Glutamatergic neuron (in vitro differentiated cells): Measurements from ENCODE around the gene SH3D21. TPM values are rescaled to one million over a fixed set of nuclear protein-coding genes. Genes with fewer than 3 reads are reported as not detected.

Experiments used
- DNase-seq: peaks from one replicate; pipeline ENCODE4 v3.0.0; 2022
- H3K27ac Mint-ChIP-seq: one replicate; pipeline ENCODE4 v1.8.0; 2020; ENCODE audit warnings: mild to moderate bottlenecking, mixed read lengths, inconsistent platforms; ENCODE audit not compliant: unreplicated experiment
- H3K27me3 Mint-ChIP-seq: one replicate; pipeline ENCODE4 v1.8.0; 2020; ENCODE audit warnings: mild to moderate bottlenecking, moderate library complexity, mixed read lengths, inconsistent platforms; ENCODE audit not compliant: unreplicated experiment
- H3K36me3 Mint-ChIP-seq: one replicate; pipeline ENCODE4 v1.8.0; 2020; ENCODE audit warnings: mild to moderate bottlenecking, mixed read lengths, inconsistent platforms; ENCODE audit not compliant: unreplicated experiment
- H3K4me1 Mint-ChIP-seq: one replicate; pipeline ENCODE4 v1.8.0; 2020; ENCODE audit warnings: mild to moderate bottlenecking, low read depth, mixed read lengths, inconsistent platforms; ENCODE audit not compliant: unreplicated experiment
- H3K4me3 Mint-ChIP-seq: one replicate; pipeline ENCODE4 v1.8.0; 2020; ENCODE audit warnings: mild to moderate bottlenecking, mixed read lengths, inconsistent platforms; ENCODE audit not compliant: unreplicated experiment
- H3K9me3 Mint-ChIP-seq: one replicate; pipeline ENCODE4 v1.8.0; 2020; ENCODE audit warnings: mild to moderate bottlenecking, moderate library complexity, mixed read lengths, inconsistent platforms; ENCODE audit not compliant: unreplicated experiment
- total RNA-seq: library from RNA; stranded (reverse); fragmentation: NEBNext Ultra II Directional; extraction: Animal tissue kit (Norgen Biotek cat#: 25700); gene quantifications from one replicate; pipeline ENCODE4 v1.2.1, GENCODE V29; 2021; ENCODE audit not compliant: unreplicated experiment
- TF ChIP-seq, protein P1 (sequence below): fragments of 200-600 bp; sonication (generic); IDR thresholded peaks from one replicate; pipeline ENCODE4 v1.5.0; 2021; ENCODE audit not compliant: partially characterized antibody, unreplicated experiment

Gene SH3D21
- total RNA-seq, 1 donor from 2014 or later = 11.8 TPM

DNA sequence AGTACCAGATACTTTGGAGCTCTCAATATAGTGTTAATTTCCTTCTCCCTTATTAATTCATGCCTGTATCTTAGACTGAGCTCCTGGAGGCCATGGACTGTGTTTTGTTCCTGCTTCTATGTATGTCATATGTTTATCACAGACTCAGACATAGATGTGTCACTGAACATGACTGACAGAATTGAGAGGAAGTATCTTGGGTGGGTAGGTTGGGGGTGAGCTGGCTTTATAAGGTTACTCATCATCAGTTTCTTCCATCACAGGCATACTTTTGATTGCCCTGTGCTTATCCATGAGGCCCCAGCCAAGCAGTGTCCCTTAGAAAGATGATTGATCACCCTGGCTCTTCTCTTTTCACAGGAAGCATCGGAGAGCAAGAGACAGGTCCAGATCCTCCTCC is 5.6 kb upstream of the SH3D21 start:
- H3K27ac Mint-ChIP-seq = peak overlapping the region; percentile 19
- no peak overlapping the region for H3K4me3 Mint-ChIP-seq
- peaks cover 2% of the 10 kb centered on the region for H3K27me3 Mint-ChIP-seq
- peaks cover 5% of the 10 kb centered on the region for H3K9me3 Mint-ChIP-seq
- H3K36me3 Mint-ChIP-seq = peaks cover 3% of the 10 kb centered on the region
- H3K4me1 Mint-ChIP-seq = peaks cover 10% of the 10 kb centered on the region
- TF ChIP-seq, protein P1, sequence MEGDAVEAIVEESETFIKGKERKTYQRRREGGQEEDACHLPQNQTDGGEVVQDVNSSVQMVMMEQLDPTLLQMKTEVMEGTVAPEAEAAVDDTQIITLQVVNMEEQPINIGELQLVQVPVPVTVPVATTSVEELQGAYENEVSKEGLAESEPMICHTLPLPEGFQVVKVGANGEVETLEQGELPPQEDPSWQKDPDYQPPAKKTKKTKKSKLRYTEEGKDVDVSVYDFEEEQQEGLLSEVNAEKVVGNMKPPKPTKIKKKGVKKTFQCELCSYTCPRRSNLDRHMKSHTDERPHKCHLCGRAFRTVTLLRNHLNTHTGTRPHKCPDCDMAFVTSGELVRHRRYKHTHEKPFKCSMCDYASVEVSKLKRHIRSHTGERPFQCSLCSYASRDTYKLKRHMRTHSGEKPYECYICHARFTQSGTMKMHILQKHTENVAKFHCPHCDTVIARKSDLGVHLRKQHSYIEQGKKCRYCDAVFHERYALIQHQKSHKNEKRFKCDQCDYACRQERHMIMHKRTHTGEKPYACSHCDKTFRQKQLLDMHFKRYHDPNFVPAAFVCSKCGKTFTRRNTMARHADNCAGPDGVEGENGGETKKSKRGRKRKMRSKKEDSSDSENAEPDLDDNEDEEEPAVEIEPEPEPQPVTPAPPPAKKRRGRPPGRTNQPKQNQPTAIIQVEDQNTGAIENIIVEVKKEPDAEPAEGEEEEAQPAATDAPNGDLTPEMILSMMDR = no peak
- no peak for DNase-seq

DNA sequence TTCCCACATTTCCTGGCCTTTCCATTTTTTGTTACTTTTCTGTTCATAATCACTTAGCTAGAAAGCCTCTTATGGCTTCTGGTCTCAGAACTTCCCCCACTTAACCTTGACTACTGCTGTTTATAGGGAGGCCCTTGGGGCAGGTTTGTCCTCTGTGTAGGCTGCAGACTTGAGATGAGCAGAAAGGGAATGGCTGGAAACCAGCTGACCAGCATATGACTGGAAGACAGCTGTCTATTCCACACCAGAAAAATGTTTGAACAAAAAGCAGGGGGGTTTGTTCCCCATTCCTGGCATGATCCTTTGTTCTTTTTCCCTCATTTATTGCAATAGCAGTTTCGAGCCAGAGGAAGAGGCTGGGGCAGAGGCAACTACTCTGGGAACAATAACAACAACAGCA is 4.9 kb upstream of the SH3D21 start:
- Mint-ChIP-seq H3K4me1 (peaks cover 10% of the 10 kb centered on the region), H3K9me3 (peaks cover 5% of the 10 kb centered on the region), H3K27me3 (peaks cover 2% of the 10 kb centered on the region), H3K36me3 (peaks cover 3% of the 10 kb centered on the region), H3K4me3 (peak overlapping the region; percentile 43), H3K27ac (peak overlapping the region; percentile 81)
- DNase-seq = no peak
- TF ChIP-seq, protein P1 = no peak

DNA sequence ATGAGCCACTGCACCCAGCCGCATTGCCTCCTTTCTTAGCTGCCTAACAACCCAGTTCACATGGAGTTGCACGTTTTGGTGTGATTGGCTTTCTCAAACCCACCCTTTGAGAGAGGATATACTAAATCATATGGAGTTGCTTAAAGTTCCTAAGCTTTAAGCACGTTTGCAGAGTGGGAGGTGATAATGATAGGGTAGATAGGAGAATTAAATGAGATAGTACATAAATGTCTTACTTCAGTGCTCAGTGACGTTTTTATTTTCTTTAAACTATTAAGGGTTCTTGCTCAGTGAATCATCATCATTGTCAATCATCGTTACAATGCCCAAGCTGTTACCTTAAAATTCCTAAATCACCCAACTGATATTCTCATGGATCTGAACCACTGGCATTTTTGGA is 2.9 kb upstream of the SH3D21 start:
- Mint-ChIP-seq H3K4me1 (peaks cover 10% of the 10 kb centered on the region), H3K36me3 (peaks cover 3% of the 10 kb centered on the region), H3K27me3 (peaks cover 2% of the 10 kb centered on the region), H3K27ac (no peak overlapping the region), H3K4me3 (no peak overlapping the region), H3K9me3 (peaks cover 5% of the 10 kb centered on the region)
- TF ChIP-seq, protein P1 = no peak
- DNase-seq = no peak

DNA sequence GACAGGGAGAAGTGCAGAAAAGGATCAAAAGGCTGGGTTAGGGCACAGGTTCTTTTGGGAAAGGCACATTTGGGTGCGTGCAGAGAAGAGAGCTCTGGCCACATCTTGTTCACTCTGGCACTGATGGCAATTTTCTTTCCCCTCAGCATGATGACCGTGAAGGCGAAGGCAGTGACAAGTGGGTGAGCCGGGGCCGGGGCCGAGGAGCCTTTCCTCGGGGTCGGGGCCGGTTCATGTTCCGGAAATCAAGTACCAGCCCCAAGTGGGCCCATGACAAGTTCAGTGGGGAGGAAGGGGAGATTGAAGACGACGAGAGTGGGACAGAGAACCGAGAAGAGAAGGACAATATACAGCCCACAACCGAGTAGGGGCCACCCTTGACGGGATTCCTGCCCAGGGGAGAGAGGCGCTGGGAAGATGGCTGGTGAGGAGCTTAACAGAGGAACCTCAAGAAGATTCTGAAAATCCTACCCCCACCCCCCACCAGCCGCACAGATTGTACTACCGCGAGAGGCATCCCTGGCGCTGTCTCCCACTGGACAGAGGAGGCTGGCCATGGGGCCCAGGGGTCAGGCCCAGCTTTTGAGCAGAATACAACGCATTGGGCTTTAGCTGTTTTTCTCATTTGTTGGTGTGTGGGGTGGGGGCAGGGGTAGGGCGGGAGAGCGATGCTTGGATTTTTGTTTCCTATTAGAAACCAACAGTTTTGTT is 2.4 kb upstream of the SH3D21 start:
- TF ChIP-seq, protein P1 = no peak
- Mint-ChIP-seq H3K27ac (no peak overlapping the region), H3K9me3 (peaks cover 5% of the 10 kb centered on the region), H3K4me3 (no peak overlapping the region), H3K36me3 (peaks cover 3% of the 10 kb centered on the region), H3K27me3 (peaks cover 2% of the 10 kb centered on the region), H3K4me1 (peaks cover 10% of the 10 kb centered on the region)
- DNase-seq = no peak

DNA sequence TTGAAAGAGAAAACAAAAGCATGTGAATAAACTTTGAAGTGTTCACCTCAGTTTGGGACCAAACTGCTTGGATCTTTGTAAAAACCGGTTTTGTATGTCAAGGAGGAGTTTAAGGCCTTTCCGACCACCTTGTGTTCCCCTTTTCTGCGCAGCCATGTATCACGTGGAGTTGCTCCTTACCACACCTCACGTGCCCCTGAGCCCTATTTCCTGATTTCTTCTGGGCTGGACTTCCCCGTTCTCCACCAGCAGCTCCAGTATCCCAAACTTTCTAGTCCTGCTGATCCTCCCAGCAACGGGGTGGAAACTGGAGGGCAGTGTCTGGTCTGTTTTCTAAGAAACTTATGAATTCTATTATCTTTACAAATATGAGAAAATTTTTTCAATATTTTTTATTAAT is 1.6 kb upstream of the SH3D21 start:
- Mint-ChIP-seq H3K4me1 (peaks cover 10% of the 10 kb centered on the region), H3K27me3 (peaks cover 2% of the 10 kb centered on the region), H3K27ac (no peak overlapping the region), H3K9me3 (peaks cover 5% of the 10 kb centered on the region), H3K4me3 (no peak overlapping the region), H3K36me3 (peaks cover 3% of the 10 kb centered on the region)
- TF ChIP-seq, protein P1 = no peak
- DNase-seq = no peak
